Measurements from ENCODE around the gene GATAD2A. TPM values are rescaled to one million over a fixed set of nuclear protein-coding genes. Genes with fewer than 3 reads are reported as not detected.

GATAD2A gene
- polyA plus RNA-seq, 1 donor (not counting 4 experiments of a cell fraction or from before 2014, with no cell fraction given) = 28.4 TPM

GRCh38 chr19:19505669-19506326, 100.3 kb downstream of the GATAD2A start:
- H4K20me1 ChIP-seq (ENCODE audit: control insufficient read depth, extremely low read depth, insufficient read depth, low read length) = no peaks in the 10 kb centered on the region
- peaks cover 26 to 28% of the 10 kb centered on the region in 2 experiments for H3K36me3 ChIP-seq (ENCODE audit: control insufficient read depth in 2 of 2, extremely low read depth in 1 of 2, insufficient read depth in 2 of 2, low read length in 2 of 2)
- dilution Hi-C loops (cut with MboI; ENCODE audit: extremely low pct_ligation_motif_present, low sequenced_read_pairs) = no loop called here

GRCh38 chr19:19506592-19506991, 101.1 kb downstream of the GATAD2A start:
- Histone ChIP-seq H4K20me1 (ENCODE audit: control insufficient read depth, extremely low read depth, insufficient read depth, low read length) (no peaks in the 10 kb centered on the region), H2AFZ (ENCODE audit: control insufficient read depth, low read length) (no peak overlapping the region), H3K27ac (ENCODE audit: control insufficient read depth, insufficient read depth, low read length) (no peak overlapping the region), H3K36me3 (ENCODE audit: control insufficient read depth in 2 of 2, extremely low read depth in 1 of 2, insufficient read depth in 2 of 2, low read length in 2 of 2) (peaks cover 24 to 25% of the 10 kb centered on the region in 2 experiments), H3K9me1 (ENCODE audit: control insufficient read depth, extremely low read depth, insufficient read depth, low read length) (no peaks in the 10 kb centered on the region), H3K4me2 (ENCODE audit: control insufficient read depth, extremely low read depth, insufficient read depth, low read depth, low read length) (no peak overlapping the region), H3K9me3 (ENCODE audit: control insufficient read depth, low read depth, low read length) (no peaks in the 10 kb centered on the region), H3K4me3 (ENCODE audit: control insufficient read depth in 2 of 3, extremely low read depth in 1 of 3, insufficient read depth in 2 of 3, low read depth in 1 of 3, low read length in 3 of 3) (no peak overlapping the region), H3K4me1 (ENCODE audit: control insufficient read depth, extremely low read depth, insufficient read depth, low read length) (no peaks in the 10 kb centered on the region), H3K9ac (ENCODE audit: control insufficient read depth, extremely low read depth, insufficient read depth, low read length) (no peak overlapping the region), H3K79me2 (ENCODE audit: control insufficient read depth, insufficient read depth, low read length) (no peaks in the 10 kb centered on the region), H3K27me3 (ENCODE audit: control insufficient read depth, extremely low read depth, insufficient read depth, low read length) (no peaks in the 10 kb centered on the region)
- dilution Hi-C loops (cut with MboI; ENCODE audit: extremely low pct_ligation_motif_present, low sequenced_read_pairs) = no loop called here
- DNase-seq (ENCODE audit: low read depth, low spot score) = no peak
- TF ChIP-seq EZH2 (IDR thresholded peaks at IDR 0.05; ENCODE audit: low read length) = no peak
- no peak for TF ChIP-seq CTCF (optimal IDR thresholded peaks at IDR 0.05 in 1 of 3, IDR thresholded peaks at IDR 0.05 in 1 of 3, conservative IDR thresholded peaks at IDR 0.05 in 1 of 3; ENCODE audit: extremely low read depth in 1 of 3, insufficient read depth in 2 of 3, low read length in 3 of 3)
- FAIRE-seq = no peak

More at GRCh38 chr19:19505669-19506326, 100.3 kb downstream of the GATAD2A start:
- Histone ChIP-seq H3K9me3 (ENCODE audit: control insufficient read depth, low read depth, low read length) (no peaks in the 10 kb centered on the region), H3K4me3 (ENCODE audit: control insufficient read depth in 2 of 3, extremely low read depth in 1 of 3, insufficient read depth in 2 of 3, low read depth in 1 of 3, low read length in 3 of 3) (no peak overlapping the region), H3K9ac (ENCODE audit: control insufficient read depth, extremely low read depth, insufficient read depth, low read length) (no peak overlapping the region), H3K9me1 (ENCODE audit: control insufficient read depth, extremely low read depth, insufficient read depth, low read length) (no peaks in the 10 kb centered on the region), H2AFZ (ENCODE audit: control insufficient read depth, low read length) (no peak overlapping the region), H3K4me1 (ENCODE audit: control insufficient read depth, extremely low read depth, insufficient read depth, low read length) (no peaks in the 10 kb centered on the region), H3K4me2 (ENCODE audit: control insufficient read depth, extremely low read depth, insufficient read depth, low read depth, low read length) (no peak overlapping the region), H3K27me3 (ENCODE audit: control insufficient read depth, extremely low read depth, insufficient read depth, low read length) (no peaks in the 10 kb centered on the region), H3K27ac (ENCODE audit: control insufficient read depth, insufficient read depth, low read length) (no peak overlapping the region), H3K79me2 (ENCODE audit: control insufficient read depth, insufficient read depth, low read length) (no peaks in the 10 kb centered on the region)
- no peak for FAIRE-seq
- no peak for DNase-seq (ENCODE audit: low read depth, low spot score)
- no peak for TF ChIP-seq EZH2 (IDR thresholded peaks at IDR 0.05; ENCODE audit: low read length)
- no peak for TF ChIP-seq CTCF (optimal IDR thresholded peaks at IDR 0.05 in 1 of 3, IDR thresholded peaks at IDR 0.05 in 1 of 3, conservative IDR thresholded peaks at IDR 0.05 in 1 of 3; ENCODE audit: extremely low read depth in 1 of 3, insufficient read depth in 2 of 3, low read length in 3 of 3)
